Muscle of back (tissue), 13 donors: ENCODE results near the gene OLAH. TPM values are rescaled to one million over a fixed set of nuclear protein-coding genes. Genes with fewer than 3 reads are reported as not detected.
"Not testable (repeated sequence)": the region's sequence is repeated elsewhere in the genome, so short reads cannot be mapped to it uniquely, and the experiment has no call there.

Source experiments
- DNase-seq, 3 donors: peaks; one replicate each; pipeline versions ENCODE4 v3.0.0 to v3.0.0-alpha.2; 2013
- long read RNA-seq, 9 donors: transcript quantifications; one replicate each; lab custom pipeline, GENCODE V29; 2026
- polyA plus RNA-seq, 10 donors: library from polyadenylated mRNA; unstranded; fragments of 120-200 nt; gene quantifications; one replicate each; pipeline ENCODE4 v1.2.1, GENCODE V29; 2013; ENCODE audit not compliant: insufficient read length in 10 of 10

Gene OLAH
- under 1 TPM in 3 of 10 donors, not detected in 7; 0.12 to 0.21 (median 0.16) TPM for polyA plus RNA-seq
- long read RNA-seq, donor 1, result 0 reads
- long read RNA-seq, donor 2, result 0 reads
- long read RNA-seq, donor 3, result 0 reads
- long read RNA-seq, donor 4, result 0 reads
- long read RNA-seq, donor 5, result 0 reads
- long read RNA-seq, donor 6, result 0 reads
- long read RNA-seq, donor 7, result 0 reads
- long read RNA-seq, donor 8, result 0 reads
- long read RNA-seq, donor 9, result 0 reads

GRCh38 chr10:15043674-15044073 lies at the start of gene OLAH:
TSS of gene OLAH (plus strand) at chr10:15043943. CDS start at chr10:15047289, 3,346 bp downstream.
- no peak for DNase-seq

DNA sequence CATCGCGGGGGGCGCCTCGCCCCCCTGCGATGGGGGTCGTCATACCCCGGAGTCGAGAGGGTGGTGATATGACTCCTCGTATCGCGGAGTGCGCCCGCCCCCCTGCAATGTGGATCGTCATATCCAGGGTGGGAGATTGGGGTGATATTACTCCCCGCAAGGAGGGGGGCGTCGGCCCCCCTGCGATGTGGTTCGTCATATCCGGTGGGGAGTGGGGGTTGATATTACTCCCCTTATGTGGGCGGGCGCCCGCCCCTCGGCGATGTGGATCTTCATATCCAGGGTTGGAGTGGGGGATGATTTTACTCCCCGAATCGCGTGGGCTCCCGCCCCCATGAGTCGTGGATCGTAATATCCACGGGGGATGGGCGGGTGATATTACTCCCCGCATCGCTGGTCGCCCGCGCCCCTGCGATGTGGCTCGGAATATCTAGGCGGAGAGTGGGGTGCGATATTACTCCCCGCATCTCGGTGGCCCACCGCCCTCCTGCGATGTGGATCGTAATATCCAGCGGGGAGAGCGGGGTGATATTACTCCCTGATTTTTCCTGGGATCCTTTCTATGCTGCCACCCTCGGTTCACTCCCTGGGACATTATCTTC lies 47.7 kb upstream of the OLAH start:
- DNase-seq, result no peak

DNA sequence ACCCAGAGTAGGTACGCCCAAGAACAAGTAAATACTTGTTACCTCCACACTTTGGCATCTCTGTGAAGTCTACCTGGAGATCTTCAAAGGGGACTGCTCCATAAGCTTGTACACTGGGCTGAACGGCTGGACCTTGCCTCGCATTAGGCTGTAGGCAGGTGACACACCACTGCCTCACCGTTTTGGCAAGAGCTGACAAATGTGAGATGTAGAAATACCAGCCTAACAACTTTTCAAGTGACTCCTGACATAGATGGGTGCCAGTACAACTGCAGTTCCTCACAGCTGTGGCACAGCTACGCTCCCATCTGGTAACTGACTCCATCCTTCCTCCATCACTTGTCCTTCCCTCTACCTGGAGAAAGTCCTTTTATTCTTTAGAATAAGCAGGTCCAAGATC lies 30.2 kb upstream of the OLAH start:
- DNase-seq, result not testable (repeated sequence)

GRCh38 chr10:15015451-15015850 lies 28.3 kb upstream of the OLAH start:
- DNase-seq, result no peak

GRCh38 chr10:15020966-15021365 lies 22.8 kb upstream of the OLAH start:
- not testable (repeated sequence) for DNase-seq

GRCh38 chr10:15023079-15023478 lies 20.7 kb upstream of the OLAH start:
- not testable (repeated sequence) for DNase-seq

GRCh38 chr10:15024017-15025004 lies 19.4 kb upstream of the OLAH start:
- DNase-seq, result not testable (repeated sequence)

GRCh38 chr10:15025040-15025439 lies 18.7 kb upstream of the OLAH start:
- DNase-seq, result not testable (repeated sequence)

DNA sequence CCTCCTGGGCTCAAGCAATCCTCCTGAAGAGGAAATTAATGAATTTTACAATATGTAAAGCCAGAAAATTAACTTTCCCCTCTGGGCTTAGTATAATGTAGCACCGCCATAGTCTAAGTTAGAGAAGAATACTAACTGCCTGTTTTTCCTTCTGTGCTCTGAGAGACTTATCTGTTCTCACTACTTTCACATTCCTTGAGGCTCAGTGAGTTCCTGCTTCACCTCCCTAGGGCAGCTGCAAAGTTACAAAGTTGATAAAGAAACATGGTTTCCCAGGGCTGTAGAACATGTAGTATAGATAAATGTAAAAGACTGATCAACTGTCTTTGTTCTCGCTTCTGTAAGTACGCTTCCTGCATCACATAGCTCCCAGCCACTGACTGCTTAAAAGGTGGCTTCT lies 16.0 kb upstream of the OLAH start:
- DNase-seq, result no peak

- peak; percentile 7 to 29 (median 22) for DNase-seq
These were observed 8.1 kb upstream of the OLAH start for GRCh38 chr10:15035385-15036301.

DNA sequence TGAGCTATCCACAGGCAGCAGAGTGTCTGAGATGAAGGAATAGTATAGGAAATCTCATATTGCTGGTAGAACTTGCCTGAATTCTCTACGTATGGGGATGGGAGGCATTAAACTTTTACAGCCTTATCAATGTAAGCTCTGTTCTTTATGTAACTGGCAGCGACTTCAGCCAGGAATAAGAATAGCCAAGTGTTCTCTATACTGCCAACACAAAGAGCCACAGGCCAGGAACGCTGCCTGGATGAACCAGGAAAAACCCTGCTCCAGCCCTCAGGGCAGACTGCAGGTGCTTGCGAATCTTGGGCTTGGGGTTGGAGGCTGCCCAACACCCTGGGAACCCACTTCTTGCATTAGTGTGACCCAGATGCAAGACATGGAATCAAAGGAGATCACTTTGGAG lies 6.1 kb upstream of the OLAH start:
- DNase-seq, result no peak

DNA sequence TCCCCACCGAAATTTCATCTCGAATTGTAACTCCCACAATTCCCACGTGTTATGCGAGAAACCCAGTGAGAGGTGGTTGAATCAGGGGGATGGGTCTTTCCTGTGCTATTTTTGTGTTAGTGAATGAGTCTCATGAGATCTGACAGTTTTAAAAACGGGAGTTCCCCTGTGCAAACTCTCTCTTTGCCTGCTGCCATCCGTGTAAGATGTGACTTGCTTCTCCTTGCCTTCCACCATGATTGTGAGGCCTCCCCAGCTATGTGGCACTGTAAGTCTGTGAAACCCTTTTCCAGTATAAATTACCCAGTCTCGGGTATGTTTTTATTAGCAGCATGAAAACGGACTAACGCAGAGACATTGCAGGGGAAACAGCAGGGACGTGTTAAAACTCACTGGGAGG lies 5.3 kb upstream of the OLAH start:
- no peak for DNase-seq

GRCh38 chr10:15045380-15045779 lies 1.6 kb downstream of the OLAH start:
- no peak for DNase-seq

GRCh38 chr10:15046626-15047025 lies 2.9 kb downstream of the OLAH start:
- peak in 2 of 3 donors; percentile 10 to 12 for DNase-seq

- DNase-seq, result no peak
These were observed 5.8 kb downstream of the OLAH start for GRCh38 chr10:15049533-15049932.

DNA sequence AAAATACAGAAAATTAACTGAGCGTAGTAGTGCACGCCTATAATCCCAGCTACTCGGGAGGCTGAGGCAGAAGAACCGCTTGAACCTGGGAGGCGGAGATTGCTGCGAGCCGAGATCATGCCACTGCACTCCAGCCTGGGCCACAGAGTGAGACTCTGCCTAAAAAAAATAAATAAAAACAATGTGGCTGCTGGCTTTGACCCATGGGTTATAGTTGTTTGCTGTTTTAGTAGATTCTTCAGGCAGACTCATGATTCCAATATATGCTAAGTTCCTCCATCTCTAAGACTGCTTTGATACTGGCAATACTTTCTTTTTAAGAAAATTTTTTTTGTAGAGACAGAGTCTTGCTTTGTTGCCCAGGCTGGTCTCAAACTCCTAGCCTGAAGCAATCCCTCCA lies 8.4 kb downstream of the OLAH start:
- DNase-seq, result no peak

- no peak for DNase-seq
These were observed 9.3 kb downstream of the OLAH start for GRCh38 chr10:15053061-15053460.

- DNase-seq, result no peak
These were observed 14.9 kb downstream of the OLAH start for GRCh38 chr10:15058689-15059088.

DNA sequence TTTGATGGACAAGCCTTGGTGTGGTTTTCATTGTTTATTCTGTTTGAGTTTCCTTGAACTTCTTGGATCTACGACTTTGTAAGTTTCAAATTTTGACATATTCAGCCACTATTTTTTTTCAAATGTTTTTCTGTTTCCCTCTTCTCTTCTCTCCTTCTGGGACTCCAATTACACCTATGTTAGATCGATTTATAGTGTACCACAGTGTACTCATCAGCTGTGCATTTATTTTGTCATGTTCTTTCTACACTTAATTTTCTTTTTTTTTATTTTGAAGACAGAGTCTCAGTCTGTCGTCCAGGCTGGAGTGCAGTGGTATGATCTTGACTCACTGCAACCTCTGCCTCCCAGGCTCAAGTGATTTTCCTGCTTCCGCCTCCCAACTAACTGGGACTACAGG lies 16.2 kb downstream of the OLAH start:
- no peak for DNase-seq

- no peak for DNase-seq
These were observed 16.9 kb downstream of the OLAH start for GRCh38 chr10:15060638-15061037.

DNA sequence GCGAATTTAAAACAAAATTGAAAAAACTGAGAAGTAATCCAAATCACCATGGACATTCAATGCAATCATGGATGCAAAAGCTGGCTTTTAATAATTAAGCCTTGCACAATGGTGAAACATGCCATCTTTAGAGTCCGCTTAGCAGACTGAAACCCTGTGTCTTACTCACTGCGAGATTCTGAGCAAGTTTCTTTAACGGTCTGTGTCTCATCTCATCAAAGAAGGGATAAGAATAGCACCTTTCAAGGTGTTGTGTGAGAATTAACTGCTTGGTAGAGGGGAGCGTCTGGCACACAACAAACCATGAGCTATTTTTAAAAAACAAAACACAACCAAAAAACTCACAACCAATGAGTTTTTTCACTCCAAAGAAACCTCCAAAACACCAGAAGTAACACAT lies 23.4 kb downstream of the OLAH start:
- no peak for DNase-seq
